Neural cell (in vitro differentiated cells): ENCODE results near the gene COL4A2.

ENCODE experiments used
- EP300 ChIP-seq: fragments of 450-650 bp; conservative IDR thresholded peaks from 2 replicates; pipeline ENCODE4 v1.6.1; 2014; ENCODE audit warnings: antibody characterized with exemption, mild to moderate bottlenecking, moderate library complexity; ENCODE audit not compliant: poor library complexity, severe bottlenecking
- EZH2 ChIP-seq: fragments of 200-600, 300-800 bp; shearing (Covaris generic), sonication (generic); IDR thresholded peaks from 2 replicates; pipeline ENCODE4 v1.6.1; 2014; ENCODE audit warnings: antibody characterized with exemption, low read length, borderline replicate concordance, mild to moderate bottlenecking; ENCODE audit not compliant: insufficient read depth, poor library complexity, severe bottlenecking
- POLR2AphosphoS5 ChIP-seq: IDR thresholded peaks from 2 replicates; pipeline ENCODE4 v1.6.1; 2012
- RAD21 ChIP-seq: fragments of 450-650 bp; conservative IDR thresholded peaks from 2 replicates; pipeline ENCODE4 v1.6.1; 2014; ENCODE audit warnings: antibody characterized with exemption, mild to moderate bottlenecking, moderate library complexity
- SMC3 ChIP-seq: fragments of 450-650 bp; conservative IDR thresholded peaks from 2 replicates; pipeline ENCODE4 v1.6.1; 2014; ENCODE audit warnings: antibody characterized with exemption, mild to moderate bottlenecking, moderate library complexity; ENCODE audit not compliant: poor library complexity
- TAF1 ChIP-seq: IDR thresholded peaks from 2 replicates; pipeline ENCODE4 v1.6.1; 2012; ENCODE audit warnings: low read depth
- TF ChIP-seq, protein P1 (sequence below): fragments of 450-650 bp; IDR thresholded peaks from 2 replicates; pipeline ENCODE4 v1.5.1; 2014; ENCODE audit warnings: antibody characterized with exemption, mild to moderate bottlenecking, moderate library complexity; ENCODE audit not compliant: poor library complexity, severe bottlenecking
- TF ChIP-seq, protein P2 (sequence below): IDR thresholded peaks from 2 replicates; pipeline ENCODE4 v1.6.1; 2012; ENCODE audit warnings: borderline replicate concordance

- TF ChIP-seq EZH2, result no peak
- TF ChIP-seq, protein P1, sequence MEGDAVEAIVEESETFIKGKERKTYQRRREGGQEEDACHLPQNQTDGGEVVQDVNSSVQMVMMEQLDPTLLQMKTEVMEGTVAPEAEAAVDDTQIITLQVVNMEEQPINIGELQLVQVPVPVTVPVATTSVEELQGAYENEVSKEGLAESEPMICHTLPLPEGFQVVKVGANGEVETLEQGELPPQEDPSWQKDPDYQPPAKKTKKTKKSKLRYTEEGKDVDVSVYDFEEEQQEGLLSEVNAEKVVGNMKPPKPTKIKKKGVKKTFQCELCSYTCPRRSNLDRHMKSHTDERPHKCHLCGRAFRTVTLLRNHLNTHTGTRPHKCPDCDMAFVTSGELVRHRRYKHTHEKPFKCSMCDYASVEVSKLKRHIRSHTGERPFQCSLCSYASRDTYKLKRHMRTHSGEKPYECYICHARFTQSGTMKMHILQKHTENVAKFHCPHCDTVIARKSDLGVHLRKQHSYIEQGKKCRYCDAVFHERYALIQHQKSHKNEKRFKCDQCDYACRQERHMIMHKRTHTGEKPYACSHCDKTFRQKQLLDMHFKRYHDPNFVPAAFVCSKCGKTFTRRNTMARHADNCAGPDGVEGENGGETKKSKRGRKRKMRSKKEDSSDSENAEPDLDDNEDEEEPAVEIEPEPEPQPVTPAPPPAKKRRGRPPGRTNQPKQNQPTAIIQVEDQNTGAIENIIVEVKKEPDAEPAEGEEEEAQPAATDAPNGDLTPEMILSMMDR, result no peak
- no peak for TF ChIP-seq RAD21
- no peak for TF ChIP-seq EP300
- no peak for TF ChIP-seq TAF1
- TF ChIP-seq, protein P2, sequence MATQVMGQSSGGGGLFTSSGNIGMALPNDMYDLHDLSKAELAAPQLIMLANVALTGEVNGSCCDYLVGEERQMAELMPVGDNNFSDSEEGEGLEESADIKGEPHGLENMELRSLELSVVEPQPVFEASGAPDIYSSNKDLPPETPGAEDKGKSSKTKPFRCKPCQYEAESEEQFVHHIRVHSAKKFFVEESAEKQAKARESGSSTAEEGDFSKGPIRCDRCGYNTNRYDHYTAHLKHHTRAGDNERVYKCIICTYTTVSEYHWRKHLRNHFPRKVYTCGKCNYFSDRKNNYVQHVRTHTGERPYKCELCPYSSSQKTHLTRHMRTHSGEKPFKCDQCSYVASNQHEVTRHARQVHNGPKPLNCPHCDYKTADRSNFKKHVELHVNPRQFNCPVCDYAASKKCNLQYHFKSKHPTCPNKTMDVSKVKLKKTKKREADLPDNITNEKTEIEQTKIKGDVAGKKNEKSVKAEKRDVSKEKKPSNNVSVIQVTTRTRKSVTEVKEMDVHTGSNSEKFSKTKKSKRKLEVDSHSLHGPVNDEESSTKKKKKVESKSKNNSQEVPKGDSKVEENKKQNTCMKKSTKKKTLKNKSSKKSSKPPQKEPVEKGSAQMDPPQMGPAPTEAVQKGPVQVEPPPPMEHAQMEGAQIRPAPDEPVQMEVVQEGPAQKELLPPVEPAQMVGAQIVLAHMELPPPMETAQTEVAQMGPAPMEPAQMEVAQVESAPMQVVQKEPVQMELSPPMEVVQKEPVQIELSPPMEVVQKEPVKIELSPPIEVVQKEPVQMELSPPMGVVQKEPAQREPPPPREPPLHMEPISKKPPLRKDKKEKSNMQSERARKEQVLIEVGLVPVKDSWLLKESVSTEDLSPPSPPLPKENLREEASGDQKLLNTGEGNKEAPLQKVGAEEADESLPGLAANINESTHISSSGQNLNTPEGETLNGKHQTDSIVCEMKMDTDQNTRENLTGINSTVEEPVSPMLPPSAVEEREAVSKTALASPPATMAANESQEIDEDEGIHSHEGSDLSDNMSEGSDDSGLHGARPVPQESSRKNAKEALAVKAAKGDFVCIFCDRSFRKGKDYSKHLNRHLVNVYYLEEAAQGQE, result no peak
- TF ChIP-seq POLR2AphosphoS5, result no peak
- no peak for TF ChIP-seq SMC3
Measured at GRCh38 chr13:110290153-110290552, 16.9 kb upstream of the COL4A2 start.
